GDM1 (cell line): ENCODE data around the gene SLC16A10.
"Not testable (repeated sequence)": the region's sequence is repeated elsewhere in the genome, so short reads cannot be mapped to it uniquely, and the experiment has no call there.

Source experiments
- DNase-seq: peaks from one replicate; lab custom pipeline; 2025; lab: John Stamatoyannopoulos, UW

Gene SLC16A10

DNA sequence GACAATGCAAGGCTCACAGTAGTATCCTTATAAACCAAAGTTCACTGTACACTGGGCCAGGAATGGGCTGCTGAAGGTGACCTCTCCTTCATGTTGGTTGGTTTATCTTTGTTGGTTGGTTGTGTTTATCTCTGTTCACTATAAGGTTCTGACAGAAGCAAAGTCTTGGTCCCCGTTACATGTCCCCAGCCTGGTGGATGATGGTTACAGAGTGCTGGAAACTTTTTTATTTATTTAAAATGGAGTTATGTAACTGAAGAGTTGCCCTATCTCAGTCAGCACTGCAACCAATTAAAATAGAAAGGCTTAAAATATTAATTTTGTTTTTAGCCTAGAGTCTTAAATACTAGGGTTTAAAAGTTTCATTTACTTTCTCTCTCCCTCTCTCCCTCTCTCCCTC is 100.6 kb downstream of the SLC16A10 start:
- no peak for DNase-seq

GRCh38 chr6:111189666-111190210 is 102.4 kb downstream of the SLC16A10 start:
- not testable (repeated sequence) for DNase-seq

GRCh38 chr6:111190637-111191036 is 103.3 kb downstream of the SLC16A10 start:
- DNase-seq = no peak

DNA sequence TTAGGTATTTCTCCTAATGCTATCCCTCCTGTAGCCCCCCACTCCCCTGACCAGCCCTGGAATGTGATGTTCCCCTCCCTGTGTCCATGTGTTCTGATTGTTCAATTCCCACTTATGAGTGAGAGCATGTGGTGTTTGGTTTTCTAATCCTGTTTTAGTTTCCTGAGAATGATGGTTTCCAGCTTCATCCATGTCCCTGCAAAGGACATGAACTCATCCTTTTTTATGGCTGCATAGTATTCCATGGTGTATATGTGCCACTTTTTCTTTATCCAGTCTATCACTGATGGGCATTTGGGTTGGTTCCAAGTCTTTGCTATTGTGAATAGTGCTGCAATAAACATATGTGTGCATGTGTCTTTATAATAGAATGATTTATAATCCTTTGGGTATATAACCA is 103.8 kb downstream of the SLC16A10 start:
- DNase-seq = not testable (repeated sequence)

- no peak for DNase-seq
These were observed 105.7 kb downstream of the SLC16A10 start for GRCh38 chr6:111192911-111193555.

DNA sequence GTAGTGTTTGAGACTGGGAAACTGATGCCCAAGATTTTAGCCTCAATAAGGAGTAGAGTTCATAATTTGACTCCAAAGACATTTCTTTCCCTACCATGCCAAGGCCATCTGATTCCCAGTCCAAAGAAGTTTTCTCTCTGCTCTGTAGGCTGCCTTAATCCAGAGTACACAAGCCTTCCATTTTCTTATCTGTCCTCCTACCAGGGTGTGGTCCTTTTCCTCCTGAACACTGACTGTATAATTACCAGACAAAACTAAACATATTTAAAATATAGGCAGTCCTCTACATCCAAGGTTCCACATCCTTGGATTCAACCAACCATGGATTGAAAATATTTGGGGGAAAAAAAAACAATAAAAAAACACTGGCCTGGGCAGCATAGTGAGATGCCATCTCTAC is 108.4 kb downstream of the SLC16A10 start:
- no peak for DNase-seq

- DNase-seq = no peak
These were observed 111.5 kb downstream of the SLC16A10 start for GRCh38 chr6:111198841-111199240.

- no peak for DNase-seq
These were observed 112.6 kb downstream of the SLC16A10 start for GRCh38 chr6:111199935-111200334.

GRCh38 chr6:111200350-111201243 is 113.3 kb downstream of the SLC16A10 start:
- DNase-seq = no peak

GRCh38 chr6:111201244-111201554 is 113.9 kb downstream of the SLC16A10 start:
- no peak for DNase-seq

GRCh38 chr6:111201764-111202163 is 114.5 kb downstream of the SLC16A10 start:
- peak; percentile 6 for DNase-seq

GRCh38 chr6:111203539-111203938 is 116.2 kb downstream of the SLC16A10 start:
- not testable (repeated sequence) for DNase-seq

DNA sequence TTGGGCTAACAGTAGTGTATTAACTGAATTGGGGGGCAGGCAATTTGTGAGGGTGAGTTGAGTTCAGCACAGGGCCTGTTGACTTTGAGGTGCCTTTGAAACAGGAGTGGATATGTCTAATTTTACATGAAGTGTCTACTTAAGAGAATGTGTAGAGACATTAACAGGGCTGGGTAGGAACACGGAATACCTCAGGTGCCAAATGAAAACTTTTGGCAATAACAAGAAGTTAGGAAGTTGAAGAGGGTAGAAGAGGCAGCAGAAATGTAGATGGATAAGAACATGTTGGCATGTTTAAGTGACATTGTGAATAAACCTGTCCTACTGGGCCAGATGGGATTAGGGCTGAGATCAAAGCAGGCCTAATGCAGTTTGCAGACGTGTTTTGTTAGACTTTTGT is 117.0 kb downstream of the SLC16A10 start:
- DNase-seq = no peak

GRCh38 chr6:111204881-111205280 is 117.6 kb downstream of the SLC16A10 start:
- DNase-seq = no peak

GRCh38 chr6:111205502-111205901 is 118.2 kb downstream of the SLC16A10 start:
- no peak for DNase-seq

DNA sequence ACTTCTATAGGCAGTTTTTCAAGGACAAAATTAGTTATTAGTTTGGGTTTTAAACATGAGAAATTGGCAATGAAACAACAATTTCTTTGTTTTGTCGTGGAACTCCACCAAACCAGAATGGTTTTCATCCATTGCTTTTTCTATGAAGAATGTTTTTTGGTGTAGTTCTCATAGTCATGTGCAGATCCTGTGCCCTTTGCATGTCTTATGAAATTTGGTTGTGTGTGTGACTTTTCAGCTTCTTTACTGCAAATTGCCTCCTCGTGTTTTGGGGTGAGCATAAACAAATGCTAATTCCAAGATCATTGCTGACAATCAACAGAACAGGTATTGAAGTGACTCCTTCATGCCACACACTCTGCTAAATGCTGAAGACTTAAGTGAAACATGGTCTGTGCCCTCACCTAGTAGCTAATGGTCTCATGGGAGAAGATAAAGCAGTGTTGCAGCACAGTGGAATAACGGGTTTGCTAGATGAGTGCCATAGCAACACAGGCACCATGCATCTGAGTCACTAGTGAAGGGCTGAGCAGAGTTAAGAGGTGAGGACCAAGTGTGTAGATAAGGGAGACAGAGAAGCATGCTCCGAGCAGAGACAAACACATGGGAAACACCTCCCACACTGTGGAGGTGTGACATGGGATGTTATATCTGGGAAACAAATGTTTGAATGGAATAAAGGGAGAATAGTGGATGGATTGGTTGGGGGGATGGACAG is 120.0 kb downstream of the SLC16A10 start:
- DNase-seq = no peak

DNA sequence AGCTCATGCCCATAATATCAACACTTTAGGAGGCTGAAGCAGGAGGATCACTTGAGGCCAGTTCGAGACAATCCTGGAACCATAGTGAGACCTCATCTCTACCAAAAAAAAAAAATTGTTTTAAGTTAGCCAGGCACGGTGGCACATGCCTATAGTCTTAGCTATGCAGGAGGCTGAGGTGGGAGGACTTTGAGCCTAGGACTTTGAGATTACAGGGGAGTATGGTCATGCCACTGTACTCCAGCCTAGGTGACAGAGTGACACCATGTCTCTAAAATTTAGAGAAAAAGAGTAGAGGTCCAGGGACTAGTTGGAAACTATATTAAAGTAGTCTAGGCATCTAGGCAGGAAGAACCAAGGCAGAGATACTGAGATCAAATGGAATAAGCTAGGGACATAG is 121.6 kb downstream of the SLC16A10 start:
- DNase-seq = no peak

- peak; percentile 46 for DNase-seq
These were observed 123.0 kb downstream of the SLC16A10 start for GRCh38 chr6:111210194-111210728.

DNA sequence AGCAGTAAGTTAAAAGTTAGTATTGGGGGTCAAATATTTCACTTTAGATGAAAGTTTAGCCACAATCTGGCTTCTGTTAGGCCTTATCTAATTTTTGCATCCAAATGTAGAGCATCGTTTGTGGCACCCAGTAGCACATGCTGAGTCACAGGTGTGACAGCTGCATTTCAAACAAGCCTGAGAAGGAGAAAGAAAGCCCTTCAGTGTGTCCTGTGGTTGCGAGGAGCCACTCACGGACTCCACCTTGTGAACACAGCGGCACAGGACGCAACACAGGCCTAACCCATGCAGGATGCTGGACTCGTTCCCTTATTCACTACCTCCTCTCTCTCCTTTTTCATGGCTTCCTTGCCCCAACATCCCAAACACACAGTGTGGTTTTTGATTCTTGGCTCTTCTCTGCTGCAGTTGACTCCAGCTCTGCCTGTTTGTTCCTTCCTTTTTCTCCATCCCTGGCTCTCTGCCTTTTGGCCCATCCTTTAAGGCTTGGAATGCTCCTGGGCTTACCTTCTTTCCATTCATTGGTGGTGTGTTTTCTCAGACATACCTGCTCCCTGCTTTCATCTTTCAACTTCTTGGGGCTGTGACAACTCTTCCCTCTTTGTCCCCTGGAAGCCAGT is 124.2 kb downstream of the SLC16A10 start:
- DNase-seq = no peak

DNA sequence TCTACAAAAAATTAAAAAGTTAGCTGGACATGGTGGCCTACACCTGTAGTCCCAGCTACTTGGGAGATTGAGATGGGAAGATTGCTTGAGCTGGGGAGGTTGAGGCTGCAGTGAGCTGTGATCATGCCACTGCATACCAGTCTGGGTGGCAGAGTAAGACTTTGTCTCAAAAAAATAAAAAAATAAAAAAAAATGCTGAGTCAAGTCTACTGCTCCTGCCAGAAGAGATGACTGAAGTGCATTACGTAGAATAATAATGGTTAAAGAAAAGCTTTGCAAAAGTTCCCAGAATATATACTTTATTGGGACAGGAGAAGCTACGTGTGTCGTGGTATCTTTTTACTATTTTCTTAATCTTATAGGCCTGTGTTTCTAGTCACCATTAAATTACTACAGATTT is 125.3 kb downstream of the SLC16A10 start:
- DNase-seq = no peak

GRCh38 chr6:111215131-111215530 is 127.8 kb downstream of the SLC16A10 start:
- no peak for DNase-seq

- DNase-seq = no peak
These were observed 132.5 kb downstream of the SLC16A10 start for GRCh38 chr6:111219785-111220184.
